ENCODE results near the gene SNCA.

SNCA gene

DNA sequence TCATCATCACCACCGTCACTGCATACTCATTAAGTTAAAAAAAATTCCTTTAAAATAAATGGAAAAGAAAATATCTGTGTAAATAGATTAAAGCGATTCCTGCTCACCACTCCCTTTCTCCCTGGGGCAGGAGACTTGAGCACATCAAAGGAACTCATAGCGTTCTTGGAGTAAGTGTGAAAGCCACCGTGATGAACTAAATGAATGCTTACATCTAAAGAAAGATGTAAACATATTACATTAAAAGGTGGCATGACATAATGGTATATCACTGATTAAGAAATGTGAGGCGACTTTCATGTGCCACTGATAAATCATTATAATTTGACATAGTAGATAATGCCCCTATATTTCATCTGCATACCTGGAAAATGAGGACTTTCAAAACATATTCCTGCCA, 92.0 kb downstream of the SNCA start:
- no peak for DNase-seq (ENCODE audit: low spot score)
- TF ChIP-seq, protein P1, sequence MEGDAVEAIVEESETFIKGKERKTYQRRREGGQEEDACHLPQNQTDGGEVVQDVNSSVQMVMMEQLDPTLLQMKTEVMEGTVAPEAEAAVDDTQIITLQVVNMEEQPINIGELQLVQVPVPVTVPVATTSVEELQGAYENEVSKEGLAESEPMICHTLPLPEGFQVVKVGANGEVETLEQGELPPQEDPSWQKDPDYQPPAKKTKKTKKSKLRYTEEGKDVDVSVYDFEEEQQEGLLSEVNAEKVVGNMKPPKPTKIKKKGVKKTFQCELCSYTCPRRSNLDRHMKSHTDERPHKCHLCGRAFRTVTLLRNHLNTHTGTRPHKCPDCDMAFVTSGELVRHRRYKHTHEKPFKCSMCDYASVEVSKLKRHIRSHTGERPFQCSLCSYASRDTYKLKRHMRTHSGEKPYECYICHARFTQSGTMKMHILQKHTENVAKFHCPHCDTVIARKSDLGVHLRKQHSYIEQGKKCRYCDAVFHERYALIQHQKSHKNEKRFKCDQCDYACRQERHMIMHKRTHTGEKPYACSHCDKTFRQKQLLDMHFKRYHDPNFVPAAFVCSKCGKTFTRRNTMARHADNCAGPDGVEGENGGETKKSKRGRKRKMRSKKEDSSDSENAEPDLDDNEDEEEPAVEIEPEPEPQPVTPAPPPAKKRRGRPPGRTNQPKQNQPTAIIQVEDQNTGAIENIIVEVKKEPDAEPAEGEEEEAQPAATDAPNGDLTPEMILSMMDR (IDR thresholded peaks at IDR 0.05; ENCODE audit: extremely low read depth, missing control alignments) = no peak

DNA sequence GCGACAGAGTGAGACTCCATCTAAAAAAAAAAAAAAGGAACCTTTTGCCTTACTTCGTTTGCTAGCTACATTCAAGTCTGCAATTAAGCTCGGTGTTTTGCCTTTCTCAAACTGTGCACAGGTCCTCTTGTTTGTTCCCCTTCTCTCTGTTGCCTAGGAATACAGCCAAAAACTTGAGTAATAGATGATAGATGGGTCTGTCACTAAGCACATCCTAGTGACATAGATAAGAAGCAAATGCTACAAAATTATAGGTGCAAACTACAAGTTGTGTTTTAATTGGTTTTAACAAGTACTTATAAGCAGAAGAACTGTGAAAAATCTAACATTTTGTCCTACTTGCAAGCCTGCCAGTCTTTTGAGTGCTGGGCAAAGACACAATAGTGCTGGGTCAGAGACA, 95.2 kb downstream of the SNCA start:
- TF ChIP-seq, protein P1 (IDR thresholded peaks at IDR 0.05; ENCODE audit: extremely low read depth, missing control alignments) = no peak
- DNase-seq (ENCODE audit: low spot score) = no peak

DNA sequence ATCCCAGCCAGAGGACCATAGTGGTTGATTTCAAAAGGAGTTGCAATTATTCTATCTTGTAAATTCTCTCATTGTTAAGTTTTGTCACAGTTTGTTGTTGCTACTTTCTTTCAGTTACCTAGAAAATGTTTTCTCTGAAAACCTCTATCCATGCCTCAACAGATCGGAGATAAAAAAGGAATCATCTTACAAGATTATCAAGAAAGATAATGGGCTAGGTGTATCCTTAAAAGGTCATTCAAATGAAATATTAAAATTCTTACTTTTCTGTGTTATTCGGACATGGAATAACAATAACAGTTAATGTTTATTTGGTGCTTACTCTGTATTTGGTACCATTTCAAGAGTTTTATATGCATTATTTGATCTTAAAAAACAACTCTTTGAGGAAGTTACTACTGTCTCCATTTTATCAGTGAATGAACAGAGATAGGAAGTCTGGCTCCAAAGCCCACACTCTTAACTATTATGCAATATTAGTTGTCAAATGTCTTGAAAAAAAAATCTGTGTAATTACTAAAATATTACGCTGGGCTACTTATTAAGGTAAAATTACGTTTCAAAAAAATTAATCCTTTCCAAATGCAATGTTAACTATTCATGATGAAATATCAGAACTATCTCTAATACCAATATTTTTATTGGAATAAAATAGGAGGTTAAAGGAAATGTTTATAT, 97.5 kb downstream of the SNCA start:
- no peak for DNase-seq (ENCODE audit: low spot score)
- TF ChIP-seq, protein P1 (IDR thresholded peaks at IDR 0.05; ENCODE audit: extremely low read depth, missing control alignments) = no peak

DNA sequence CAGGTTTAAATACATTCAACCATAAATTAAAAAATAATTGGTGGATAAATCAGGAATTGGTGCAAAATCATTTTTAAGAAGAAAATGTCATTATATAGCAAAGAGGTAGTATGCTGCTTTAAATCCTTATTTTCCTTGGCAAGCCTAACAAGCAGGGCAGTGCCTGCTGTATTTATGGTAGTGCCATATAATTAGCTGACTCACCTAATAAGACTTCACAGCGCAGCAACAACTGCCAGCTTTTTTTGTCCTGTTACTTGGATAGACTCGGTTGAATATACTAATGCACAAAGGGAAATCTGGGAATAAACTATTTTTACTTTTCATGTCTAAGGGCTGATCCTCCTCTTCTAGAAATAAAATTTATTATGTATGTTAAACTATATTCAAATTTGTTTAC, 99.1 kb downstream of the SNCA start:
- DNase-seq (ENCODE audit: low spot score) = no peak
- TF ChIP-seq, protein P1 (IDR thresholded peaks at IDR 0.05; ENCODE audit: extremely low read depth, missing control alignments) = no peak

DNA sequence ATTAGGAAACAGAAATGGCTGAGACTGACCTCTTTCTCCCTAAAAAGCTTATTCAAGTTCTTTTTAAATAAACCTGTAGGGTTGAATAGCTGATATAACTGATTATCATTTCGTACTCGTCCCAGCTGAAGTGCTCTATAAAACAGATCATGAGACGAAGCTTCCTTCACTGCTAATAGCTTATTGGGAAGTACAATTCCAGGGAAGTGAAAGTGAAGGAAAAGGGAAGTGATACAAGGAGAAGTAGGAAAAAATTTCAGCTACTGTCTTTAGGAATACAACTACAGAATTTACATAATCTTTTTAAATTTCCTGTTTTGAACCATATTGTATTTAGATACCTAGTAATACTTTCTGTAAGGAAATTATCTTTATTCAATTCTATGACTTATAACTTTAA, 103.0 kb downstream of the SNCA start:
- no peak for DNase-seq (ENCODE audit: low spot score)
- TF ChIP-seq, protein P1 (IDR thresholded peaks at IDR 0.05; ENCODE audit: extremely low read depth, missing control alignments) = no peak

DNA sequence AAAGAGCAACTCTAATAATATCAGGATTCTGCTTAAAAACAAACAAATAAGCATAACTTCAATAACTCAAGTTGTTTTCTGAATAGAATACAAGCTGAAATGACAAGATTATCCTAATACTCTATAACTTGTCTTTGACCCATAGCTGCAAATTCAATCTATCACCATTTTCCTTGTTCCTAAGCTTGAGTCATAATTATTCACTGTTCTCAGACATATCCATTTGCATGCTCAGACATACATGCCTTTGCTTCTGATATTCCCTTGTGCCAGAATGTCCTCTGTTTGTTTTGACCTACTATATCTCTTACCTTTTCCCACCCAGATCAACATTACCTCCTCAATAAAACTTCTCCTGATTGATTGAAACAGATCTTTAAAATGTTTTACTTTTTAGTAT, 109.7 kb downstream of the SNCA start:
- DNase-seq (ENCODE audit: low spot score) = no peak
- TF ChIP-seq, protein P1 (IDR thresholded peaks at IDR 0.05; ENCODE audit: extremely low read depth, missing control alignments) = no peak

DNA sequence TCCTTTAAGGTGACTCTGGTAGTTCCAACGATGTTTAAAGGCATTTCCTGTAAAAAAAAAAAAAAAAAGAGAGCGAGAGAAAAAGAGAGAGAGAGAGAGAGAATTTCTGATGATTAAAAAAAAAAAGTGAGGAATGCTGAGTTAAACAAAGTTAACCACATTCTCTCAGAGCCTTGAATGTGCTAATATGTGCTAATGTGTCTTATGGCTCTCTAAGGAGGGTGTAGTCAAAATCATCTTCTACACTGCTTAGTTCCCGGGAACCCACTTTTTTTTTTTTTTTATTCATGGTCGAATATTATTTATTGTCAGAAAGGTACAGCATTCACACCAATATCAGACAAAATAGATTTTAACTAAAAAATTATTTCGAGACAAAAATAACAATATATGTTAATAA, 111.7 kb downstream of the SNCA start:
- TF ChIP-seq, protein P1 (IDR thresholded peaks at IDR 0.05; ENCODE audit: extremely low read depth, missing control alignments) = no peak
- DNase-seq (ENCODE audit: low spot score) = no peak
